ENCODE data around the gene ROR2. TPM values are rescaled to one million over a fixed set of nuclear protein-coding genes. Genes with fewer than 3 reads are reported as not detected.

The ROR2 gene
- total RNA-seq, 1 donor from 2014 or later: 18.6 TPM

DNA sequence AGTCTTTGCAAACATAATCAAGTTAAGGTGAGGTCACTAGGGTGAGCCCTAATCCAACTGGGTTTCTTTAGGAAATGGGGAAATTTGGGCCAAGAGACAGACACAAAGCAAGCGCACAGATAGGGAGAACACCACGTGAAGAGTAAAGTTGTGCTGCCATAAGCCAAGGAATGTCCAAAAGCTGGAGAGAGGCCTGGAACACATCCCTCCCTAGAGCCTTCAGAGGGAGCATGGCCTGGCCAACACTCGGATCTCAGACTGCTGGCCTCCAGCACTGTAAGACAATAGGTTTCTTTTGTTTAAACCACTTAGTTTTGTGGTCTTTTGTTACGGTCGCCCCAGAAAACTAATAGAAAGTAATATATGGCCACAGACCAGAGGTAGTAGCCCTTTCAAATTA lies 8.1 kb upstream of the ROR2 start:
- Mint-ChIP-seq H3K36me3 (ENCODE audit: low read depth) (no peaks in the 10 kb centered on the region), H3K4me3 (ENCODE audit: unreplicated experiment) (no peak overlapping the region), H3K27ac (ENCODE audit: unreplicated experiment) (no peak overlapping the region), H3K9me3 (ENCODE audit: low read depth) (peaks cover 5% of the 10 kb centered on the region), H3K27me3 (ENCODE audit: low read depth) (no peaks in the 10 kb centered on the region), H3K4me1 (ENCODE audit: low read depth) (peaks cover 17% of the 10 kb centered on the region)
- TF ChIP-seq, protein P1, sequence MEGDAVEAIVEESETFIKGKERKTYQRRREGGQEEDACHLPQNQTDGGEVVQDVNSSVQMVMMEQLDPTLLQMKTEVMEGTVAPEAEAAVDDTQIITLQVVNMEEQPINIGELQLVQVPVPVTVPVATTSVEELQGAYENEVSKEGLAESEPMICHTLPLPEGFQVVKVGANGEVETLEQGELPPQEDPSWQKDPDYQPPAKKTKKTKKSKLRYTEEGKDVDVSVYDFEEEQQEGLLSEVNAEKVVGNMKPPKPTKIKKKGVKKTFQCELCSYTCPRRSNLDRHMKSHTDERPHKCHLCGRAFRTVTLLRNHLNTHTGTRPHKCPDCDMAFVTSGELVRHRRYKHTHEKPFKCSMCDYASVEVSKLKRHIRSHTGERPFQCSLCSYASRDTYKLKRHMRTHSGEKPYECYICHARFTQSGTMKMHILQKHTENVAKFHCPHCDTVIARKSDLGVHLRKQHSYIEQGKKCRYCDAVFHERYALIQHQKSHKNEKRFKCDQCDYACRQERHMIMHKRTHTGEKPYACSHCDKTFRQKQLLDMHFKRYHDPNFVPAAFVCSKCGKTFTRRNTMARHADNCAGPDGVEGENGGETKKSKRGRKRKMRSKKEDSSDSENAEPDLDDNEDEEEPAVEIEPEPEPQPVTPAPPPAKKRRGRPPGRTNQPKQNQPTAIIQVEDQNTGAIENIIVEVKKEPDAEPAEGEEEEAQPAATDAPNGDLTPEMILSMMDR (IDR thresholded peaks at IDR 0.05): no peak
- DNase-seq (ENCODE audit: low spot score): no peak

DNA sequence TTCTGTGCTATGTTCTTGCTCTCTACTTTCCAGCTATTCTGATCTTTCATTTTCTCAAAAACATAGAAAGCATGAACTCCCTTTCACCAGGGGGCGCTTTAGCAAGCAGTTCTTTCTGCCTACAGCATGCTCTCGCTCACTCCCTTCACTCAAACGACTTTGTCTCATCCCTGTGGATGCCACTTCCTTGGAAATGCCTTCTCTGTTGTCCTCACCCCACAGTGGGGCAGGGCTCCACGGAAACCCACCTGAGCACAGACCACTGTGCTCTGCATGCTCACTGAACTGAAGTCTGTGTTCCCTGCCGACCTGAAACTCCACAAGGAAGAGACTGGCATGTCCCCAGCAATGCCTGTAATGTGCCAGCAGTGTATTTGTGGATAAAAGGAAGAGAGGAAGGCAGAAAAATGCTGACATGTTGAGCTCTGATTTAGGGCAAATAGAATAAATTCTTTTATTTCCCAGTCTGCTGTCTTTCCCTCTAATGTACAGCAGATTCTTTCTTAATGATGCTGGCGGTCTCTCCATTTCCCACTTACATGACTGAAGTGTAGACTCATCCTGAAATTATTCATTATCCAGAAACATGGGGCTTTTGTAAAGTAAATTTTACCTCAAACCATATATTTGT lies 4.9 kb upstream of the ROR2 start:
- Mint-ChIP-seq H3K36me3 (ENCODE audit: low read depth) (no peaks in the 10 kb centered on the region), H3K27me3 (ENCODE audit: low read depth) (no peaks in the 10 kb centered on the region), H3K4me3 (ENCODE audit: unreplicated experiment) (peak overlapping the region; percentile 71), H3K27ac (ENCODE audit: unreplicated experiment) (peak overlapping the region; percentile 94), H3K9me3 (ENCODE audit: low read depth) (peaks cover 4% of the 10 kb centered on the region), H3K4me1 (ENCODE audit: low read depth) (peaks cover 25% of the 10 kb centered on the region)
- DNase-seq (ENCODE audit: low spot score): no peak
- TF ChIP-seq, protein P1 (IDR thresholded peaks at IDR 0.05): peak; percentile 97

DNA sequence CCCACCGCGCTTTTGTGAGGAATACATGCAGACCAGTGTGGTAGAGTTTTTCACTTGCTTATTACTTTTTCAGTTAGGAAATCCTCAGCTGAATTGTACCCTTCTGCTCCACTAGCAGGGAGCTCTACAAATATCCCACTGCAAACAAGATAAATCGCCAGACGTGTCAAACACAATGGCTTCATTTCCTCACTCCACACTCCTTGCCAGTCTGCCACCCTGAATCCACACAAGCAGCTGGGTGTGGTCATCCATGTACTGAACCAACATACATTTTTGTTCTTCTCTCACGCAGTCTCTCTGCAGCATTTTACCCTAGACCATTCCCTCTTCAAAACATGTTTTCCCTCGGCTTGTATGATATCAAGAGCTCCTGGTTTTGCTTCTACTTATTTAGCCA lies 3.7 kb upstream of the ROR2 start:
- H3K36me3 Mint-ChIP-seq (ENCODE audit: low read depth): no peaks in the 10 kb centered on the region
- H3K9me3 Mint-ChIP-seq (ENCODE audit: low read depth): peaks cover 4% of the 10 kb centered on the region
- H3K27ac Mint-ChIP-seq (ENCODE audit: unreplicated experiment): no peak overlapping the region
- no peaks in the 10 kb centered on the region for H3K27me3 Mint-ChIP-seq (ENCODE audit: low read depth)
- TF ChIP-seq, protein P1 (IDR thresholded peaks at IDR 0.05): no peak
- DNase-seq (ENCODE audit: low spot score): no peak
- peaks cover 25% of the 10 kb centered on the region for H3K4me1 Mint-ChIP-seq (ENCODE audit: low read depth)
- H3K4me3 Mint-ChIP-seq (ENCODE audit: unreplicated experiment): no peak overlapping the region

DNA sequence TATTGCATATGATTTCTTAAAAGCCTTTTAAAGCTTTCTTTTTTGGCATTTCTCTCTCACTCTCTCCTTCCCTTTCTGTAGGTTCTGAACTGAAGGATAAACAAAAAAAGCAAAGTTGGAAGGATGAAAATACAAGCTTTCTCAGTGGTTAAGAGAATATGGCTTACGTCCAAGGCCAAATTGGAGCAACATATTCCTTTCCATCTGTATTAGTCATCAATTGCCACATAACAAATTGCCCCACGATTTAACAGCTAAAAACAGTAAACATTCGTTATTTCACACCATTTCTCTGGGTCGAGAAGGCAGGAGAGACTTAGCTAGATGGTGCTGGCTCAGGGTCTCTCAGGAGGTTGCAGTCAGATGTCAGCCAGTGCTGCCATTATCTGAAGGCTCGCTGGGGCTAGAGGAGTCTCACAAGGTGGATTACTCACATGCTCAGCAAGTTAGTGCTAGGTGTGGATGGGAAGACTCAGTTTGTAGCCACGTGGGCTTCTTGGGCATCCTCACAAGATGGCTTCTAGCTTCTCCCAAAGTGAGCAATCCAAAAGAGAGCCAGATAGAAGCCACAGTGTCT lies 2.0 kb upstream of the ROR2 start:
- TF ChIP-seq, protein P1 (IDR thresholded peaks at IDR 0.05): no peak
- H3K4me3 Mint-ChIP-seq (ENCODE audit: unreplicated experiment): no peak overlapping the region
- H3K27me3 Mint-ChIP-seq (ENCODE audit: low read depth): no peaks in the 10 kb centered on the region
- DNase-seq (ENCODE audit: low spot score): no peak
- H3K9me3 Mint-ChIP-seq (ENCODE audit: low read depth): peaks cover 4% of the 10 kb centered on the region
- no peak overlapping the region for H3K27ac Mint-ChIP-seq (ENCODE audit: unreplicated experiment)
- H3K36me3 Mint-ChIP-seq (ENCODE audit: low read depth): no peaks in the 10 kb centered on the region
- H3K4me1 Mint-ChIP-seq (ENCODE audit: low read depth): peaks cover 36% of the 10 kb centered on the region

DNA sequence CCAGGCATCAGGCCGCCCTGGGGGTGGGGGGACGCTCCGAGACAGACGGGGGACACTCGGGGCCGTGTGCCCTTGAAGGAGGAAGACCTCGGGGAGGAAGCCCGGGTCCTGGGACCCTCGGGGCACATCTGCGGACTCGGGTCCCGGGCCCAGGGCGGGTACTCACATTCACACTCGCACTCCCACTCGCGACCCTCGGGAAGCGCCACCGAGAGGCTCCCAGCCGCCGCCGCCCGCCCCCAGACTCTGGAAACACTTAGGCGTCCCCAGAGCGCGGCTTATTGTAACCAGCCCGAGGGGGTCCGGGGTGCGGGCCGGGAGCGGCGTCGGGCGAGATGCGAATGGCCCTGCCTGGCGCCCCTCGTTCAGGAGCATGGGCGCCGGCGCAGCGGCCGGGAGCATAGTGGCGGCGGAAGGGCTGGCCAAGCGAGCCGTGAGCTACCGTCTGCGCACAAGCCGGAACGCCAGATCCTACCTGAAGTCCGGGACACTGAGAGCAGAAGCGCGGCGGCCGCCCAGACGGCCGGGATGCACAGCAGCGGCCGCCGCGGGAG lies 559 bp downstream of the ROR2 start:
- Mint-ChIP-seq H3K4me1 (ENCODE audit: low read depth) (peaks cover 47% of the 10 kb centered on the region), H3K4me3 (ENCODE audit: unreplicated experiment) (peak overlapping the region; percentile 73), H3K36me3 (ENCODE audit: low read depth) (no peaks in the 10 kb centered on the region), H3K9me3 (ENCODE audit: low read depth) (peaks cover 4% of the 10 kb centered on the region), H3K27ac (ENCODE audit: unreplicated experiment) (no peak overlapping the region), H3K27me3 (ENCODE audit: low read depth) (no peaks in the 10 kb centered on the region)
- TF ChIP-seq, protein P1 (IDR thresholded peaks at IDR 0.05): no peak
- no peak for DNase-seq (ENCODE audit: low spot score)

Measured in chondrocyte (in vitro differentiated cells).